Ascending aorta (tissue), 2 donors: ENCODE measurements around the gene COL17A1. TPM values are rescaled to one million over a fixed set of nuclear protein-coding genes. Genes with fewer than 3 reads are reported as not detected.
A peak's percentile ranks its signal among the peaks of the same experiment; 100 is the strongest.

Experiments used
- DNase-seq, 2 donors: peaks; one replicate each; pipeline ENCODE4 v3.0.0-alpha.2; 2019; ENCODE audit warnings: low spot score in 2 of 2
- H3K27ac ChIP-seq, 2 donors: fragments of 200-600 bp; sonication (generic); one replicate each; pipeline ENCODE4 v1.5.1; 2016 to 2017; ENCODE audit warnings: mild to moderate bottlenecking in 1 of 2
- H3K27me3 ChIP-seq: fragments of 200-600 bp; sonication (generic); one replicate; pipeline ENCODE4 v1.5.1; 2017
- H3K36me3 ChIP-seq, 2 donors: fragments of 200-600 bp; sonication (generic); one replicate each; pipeline ENCODE4 v1.5.1; 2016
- H3K4me1 ChIP-seq, 2 donors: fragments of 200-600 bp; sonication (generic); one replicate each; pipeline ENCODE4 v1.5.1; 2016 to 2017; ENCODE audit warnings: mild to moderate bottlenecking in 1 of 2
- H3K4me3 ChIP-seq, 2 donors: fragments of 200-600 bp; sonication (generic); one replicate each; pipeline ENCODE4 v1.5.1; 2016 to 2017; ENCODE audit warnings: mild to moderate bottlenecking in 1 of 2
- H3K9me3 ChIP-seq, 2 donors: fragments of 200-600 bp; sonication (generic); one replicate each; pipeline ENCODE4 v1.5.1; 2016
- intact Hi-C: fragments of 100-400 bp; cut with DNase I; formaldehyde crosslinking; loops from one replicate; pipeline ENCODE4 v1.15.1; 2023
- total RNA-seq: library from RNA; depleted of rRNA; stranded (reverse); fragments of >200 nt; gene quantifications from one replicate; pipeline ENCODE4 v1.1.0, GENCODE V29; 2016
- TF ChIP-seq, protein P1 (sequence below), 3 experiments: fragments of 200-600 bp in 2 of 3; fragments of 450-650 bp in 1 of 3; sonication (generic) in 2 of 3; IDR thresholded peaks; one replicate each; pipeline ENCODE4 v1.5.1; 2016 to 2019; ENCODE audit warnings: antibody characterized with exemption in 3 of 3, mild to moderate bottlenecking in 1 of 3, moderate library complexity in 1 of 3

The COL17A1 gene
- total RNA-seq, 1 donor from 2014 or later = 0.64 TPM

GRCh38 chr10:104081998-104082397 is 3.7 kb downstream of the COL17A1 start:
- Histone ChIP-seq H3K4me1 (no peaks in the 10 kb centered on the region), H3K27ac (no peak overlapping the region), H3K4me3 (no peak overlapping the region), H3K27me3 (no peaks in the 10 kb centered on the region), H3K36me3 (no peaks in the 10 kb centered on the region), H3K9me3 (no peaks in the 10 kb centered on the region)
- no peak for DNase-seq
- intact Hi-C loops = no loop called here
- TF ChIP-seq, protein P1, sequence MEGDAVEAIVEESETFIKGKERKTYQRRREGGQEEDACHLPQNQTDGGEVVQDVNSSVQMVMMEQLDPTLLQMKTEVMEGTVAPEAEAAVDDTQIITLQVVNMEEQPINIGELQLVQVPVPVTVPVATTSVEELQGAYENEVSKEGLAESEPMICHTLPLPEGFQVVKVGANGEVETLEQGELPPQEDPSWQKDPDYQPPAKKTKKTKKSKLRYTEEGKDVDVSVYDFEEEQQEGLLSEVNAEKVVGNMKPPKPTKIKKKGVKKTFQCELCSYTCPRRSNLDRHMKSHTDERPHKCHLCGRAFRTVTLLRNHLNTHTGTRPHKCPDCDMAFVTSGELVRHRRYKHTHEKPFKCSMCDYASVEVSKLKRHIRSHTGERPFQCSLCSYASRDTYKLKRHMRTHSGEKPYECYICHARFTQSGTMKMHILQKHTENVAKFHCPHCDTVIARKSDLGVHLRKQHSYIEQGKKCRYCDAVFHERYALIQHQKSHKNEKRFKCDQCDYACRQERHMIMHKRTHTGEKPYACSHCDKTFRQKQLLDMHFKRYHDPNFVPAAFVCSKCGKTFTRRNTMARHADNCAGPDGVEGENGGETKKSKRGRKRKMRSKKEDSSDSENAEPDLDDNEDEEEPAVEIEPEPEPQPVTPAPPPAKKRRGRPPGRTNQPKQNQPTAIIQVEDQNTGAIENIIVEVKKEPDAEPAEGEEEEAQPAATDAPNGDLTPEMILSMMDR (IDR thresholded peaks at IDR 0.05) = no peak

GRCh38 chr10:104080762-104081161 is 4.9 kb downstream of the COL17A1 start:
- Histone ChIP-seq H3K36me3 (no peaks in the 10 kb centered on the region), H3K4me1 (no peaks in the 10 kb centered on the region), H3K27me3 (no peaks in the 10 kb centered on the region), H3K4me3 (no peak overlapping the region), H3K9me3 (no peaks in the 10 kb centered on the region), H3K27ac (no peak overlapping the region)
- intact Hi-C loops = no loop called here
- DNase-seq = no peak
- TF ChIP-seq, protein P1 (IDR thresholded peaks at IDR 0.05) = peak in 1 of 3 experiments; percentile 18

GRCh38 chr10:104077663-104078151 is 8.0 kb downstream of the COL17A1 start:
- Histone ChIP-seq H3K4me3 (no peak overlapping the region), H3K36me3 (no peaks in the 10 kb centered on the region), H3K4me1 (no peaks in the 10 kb centered on the region), H3K9me3 (no peaks in the 10 kb centered on the region), H3K27ac (no peak overlapping the region), H3K27me3 (no peaks in the 10 kb centered on the region)
- intact Hi-C loops = no loop called here
- no peak for DNase-seq
- TF ChIP-seq, protein P1 (IDR thresholded peaks at IDR 0.05) = no peak

- DNase-seq = no peak
- no peak overlapping the region for H3K27ac ChIP-seq
- TF ChIP-seq, protein P1 (IDR thresholded peaks at IDR 0.05) = no peak
- no peak overlapping the region for H3K4me3 ChIP-seq
- intact Hi-C loops = no loop called here
- no peaks in the 10 kb centered on the region for H3K27me3 ChIP-seq
- H3K36me3 ChIP-seq = no peaks in the 10 kb centered on the region
- no peaks in the 10 kb centered on the region for H3K9me3 ChIP-seq
- H3K4me1 ChIP-seq = no peaks in the 10 kb centered on the region
These were observed 8.4 kb downstream of the COL17A1 start for GRCh38 chr10:104077247-104077646.

- no peaks in the 10 kb centered on the region for H3K27me3 ChIP-seq
- no peaks in the 10 kb centered on the region for H3K9me3 ChIP-seq
- DNase-seq = no peak
- no peaks in the 10 kb centered on the region for H3K36me3 ChIP-seq
- no peaks in the 10 kb centered on the region for H3K4me1 ChIP-seq
- intact Hi-C loops = no loop called here
- TF ChIP-seq, protein P1 (IDR thresholded peaks at IDR 0.05) = no peak
- no peak overlapping the region for H3K27ac ChIP-seq
- H3K4me3 ChIP-seq = no peak overlapping the region
These were observed 8.9 kb downstream of the COL17A1 start for GRCh38 chr10:104076743-104077160.

DNA sequence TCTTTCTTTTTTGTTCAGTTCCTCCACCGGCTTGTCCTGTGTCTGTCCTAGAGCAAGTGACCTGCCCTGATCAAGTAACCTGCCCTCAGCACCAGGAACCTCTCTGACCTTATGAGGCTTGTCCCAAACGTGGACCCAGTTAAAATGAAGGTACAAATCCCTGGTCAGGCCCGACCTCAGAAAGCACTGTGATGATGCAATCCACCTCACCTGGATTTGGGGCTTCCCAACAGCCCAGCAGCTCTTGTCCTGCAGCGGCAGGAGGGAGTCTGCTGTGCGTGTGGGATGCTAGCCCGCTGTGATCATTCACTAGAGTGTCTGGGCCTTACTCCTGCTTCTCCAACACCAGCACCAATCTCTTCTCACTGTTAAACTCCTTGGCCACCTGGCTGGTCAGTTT is 11.2 kb downstream of the COL17A1 start:
- no peaks in the 10 kb centered on the region for H3K4me1 ChIP-seq
- no peak overlapping the region for H3K27ac ChIP-seq
- no peak overlapping the region for H3K4me3 ChIP-seq
- H3K27me3 ChIP-seq = no peaks in the 10 kb centered on the region
- TF ChIP-seq, protein P1 (IDR thresholded peaks at IDR 0.05) = no peak
- H3K36me3 ChIP-seq = no peaks in the 10 kb centered on the region
- DNase-seq = no peak
- H3K9me3 ChIP-seq = no peaks in the 10 kb centered on the region
- intact Hi-C loops = no loop called here
